ENCODE measurements around the gene CPS1. TPM values are rescaled to one million over a fixed set of nuclear protein-coding genes. Genes with fewer than 3 reads are reported as not detected.

The CPS1 gene
- 3.1 TPM for total RNA-seq
- long read RNA-seq: 0 reads

GRCh38 chr2:210556329-210556980, at the start of gene CPS1:
TSS of gene CPS1 (plus strand) at chr2:210556599. CDS start at chr2:210556734, 135 bp downstream.
- no peak for ATAC-seq
- intact Hi-C loops (cut with micrococcal nuclease): no loop called here
- no peak for DNase-seq

GRCh38 chr2:210515911-210516310, 40.5 kb upstream of the CPS1 start:
- DNase-seq: no peak
- ATAC-seq: no peak
- intact Hi-C loops (cut with micrococcal nuclease): no loop called here

- no peak for ATAC-seq
- no peak for DNase-seq
- intact Hi-C loops (cut with micrococcal nuclease): no loop called here
Measured at GRCh38 chr2:210517264-210517663, 39.1 kb upstream of the CPS1 start.

GRCh38 chr2:210519594-210519993, 36.8 kb upstream of the CPS1 start:
- DNase-seq: no peak
- intact Hi-C loops (cut with micrococcal nuclease): no loop called here
- ATAC-seq: no peak

- DNase-seq: no peak
- intact Hi-C loops (cut with micrococcal nuclease): no loop called here
- no peak for ATAC-seq
Measured at GRCh38 chr2:210522399-210522798, 34.0 kb upstream of the CPS1 start.

- intact Hi-C loops (cut with micrococcal nuclease): no loop called here
- DNase-seq (no peak), ATAC-seq (no peak)
Measured at GRCh38 chr2:210523650-210524289, 32.6 kb upstream of the CPS1 start.

GRCh38 chr2:210524533-210524932, 31.9 kb upstream of the CPS1 start:
- intact Hi-C loops (cut with micrococcal nuclease): no loop called here
- no peak for ATAC-seq
- DNase-seq: no peak

GRCh38 chr2:210527286-210527685, 29.1 kb upstream of the CPS1 start:
- ATAC-seq: no peak
- no peak for DNase-seq
- intact Hi-C loops (cut with micrococcal nuclease): no loop called here

GRCh38 chr2:210528716-210529115, 27.7 kb upstream of the CPS1 start:
- intact Hi-C loops (cut with micrococcal nuclease): no loop called here
- ATAC-seq (no peak), DNase-seq (no peak)

GRCh38 chr2:210531050-210531449, 25.3 kb upstream of the CPS1 start:
- DNase-seq (no peak), ATAC-seq (no peak)
- intact Hi-C loops (cut with micrococcal nuclease): no loop called here

- intact Hi-C loops (cut with micrococcal nuclease): no loop called here
Measured at GRCh38 chr2:210531482-210531881, 24.9 kb upstream of the CPS1 start.

GRCh38 chr2:210533389-210533788, 23.0 kb upstream of the CPS1 start:
- ATAC-seq: no peak
- no peak for DNase-seq
- intact Hi-C loops (cut with micrococcal nuclease): no loop called here

More at GRCh38 chr2:210531482-210531881, 24.9 kb upstream of the CPS1 start:
- DNase-seq: no peak
- no peak for ATAC-seq

GRCh38 chr2:210534879-210535278, 21.5 kb upstream of the CPS1 start:
- ATAC-seq (no peak), DNase-seq (no peak)
- intact Hi-C loops (cut with micrococcal nuclease): no loop called here

GRCh38 chr2:210536973-210537650, 19.3 kb upstream of the CPS1 start:
- DNase-seq (no peak), ATAC-seq (no peak)
- intact Hi-C loops (cut with micrococcal nuclease): no loop called here

GRCh38 chr2:210539035-210539434, 17.4 kb upstream of the CPS1 start:
- no peak for DNase-seq
- intact Hi-C loops (cut with micrococcal nuclease): no loop called here
- no peak for ATAC-seq

GRCh38 chr2:210539578-210540416, 16.6 kb upstream of the CPS1 start:
- DNase-seq: no peak
- intact Hi-C loops (cut with micrococcal nuclease): no loop called here
- ATAC-seq: no peak

GRCh38 chr2:210540471-210540870, 15.9 kb upstream of the CPS1 start:
- no peak for ATAC-seq
- intact Hi-C loops (cut with micrococcal nuclease): no loop called here
- DNase-seq: no peak

- ATAC-seq (no peak), DNase-seq (no peak)
- intact Hi-C loops (cut with micrococcal nuclease): no loop called here
Measured at GRCh38 chr2:210540900-210541289, 15.5 kb upstream of the CPS1 start.

- intact Hi-C loops (cut with micrococcal nuclease): no loop called here
- no peak for ATAC-seq
- no peak for DNase-seq
Measured at GRCh38 chr2:210541290-210541902, 15.0 kb upstream of the CPS1 start.

All from left ventricle myocardium superior (tissue), 1 donor.